ENCODE results near the gene OLFML1.

Gene OLFML1

GRCh38 chr11:7499081-7499480 is 13.8 kb downstream of the OLFML1 start:
- Histone ChIP-seq H2BK5ac (ENCODE audit: low read depth, low read length, poor library complexity, severe bottlenecking) (no peak overlapping the region), H3K9me3 (ENCODE audit: control insufficient read depth, low read length) (no peaks in the 10 kb centered on the region), H3K36me3 (ENCODE audit: control insufficient read depth in 1 of 2, insufficient read depth in 2 of 2, low read depth in 1 of 2, low read length in 2 of 2) (peaks cover 0 to 66% of the 10 kb centered on the region in 2 experiments), H3K23ac (ENCODE audit: low read length in 2 of 2) (no peak overlapping the region), H2BK120ac (ENCODE audit: low read depth, low read length) (no peak overlapping the region), H2BK15ac (ENCODE audit: low read depth, poor library complexity, severe bottlenecking) (no peak overlapping the region), H4K91ac (ENCODE audit: low read length) (no peak overlapping the region), H2AFZ (ENCODE audit: low read depth, low read length) (no peak overlapping the region), H3K27me3 (ENCODE audit: control insufficient read depth in 1 of 2, insufficient read depth in 1 of 2, low read length in 2 of 2) (no peaks in the 10 kb centered on the region), H2BK12ac (ENCODE audit: low read length in 2 of 2) (no peak overlapping the region), H3K14ac (ENCODE audit: low read length in 2 of 2) (no peak overlapping the region), H3K27ac (ENCODE audit: low read length, poor library complexity, severe bottlenecking) (no peak overlapping the region), H4K8ac (ENCODE audit: low read length) (no peak overlapping the region), H3K18ac (ENCODE audit: low read depth in 1 of 2, low read length in 2 of 2) (no peak overlapping the region), H2AK5ac (ENCODE audit: low read length, severe bottlenecking) (no peak overlapping the region), H3K4me1 (ENCODE audit: control insufficient read depth, insufficient read depth, low read depth, low read length) (no peaks in the 10 kb centered on the region), H3K4me3 (ENCODE audit: insufficient read depth in 1 of 2, low read depth in 1 of 2, low read length in 2 of 2) (no peak overlapping the region), H3K4ac (ENCODE audit: low read depth in 1 of 2, low read length in 2 of 2) (no peak overlapping the region), H3K79me1 (replicated peaks; ENCODE audit: low read length, poor library complexity, severe bottlenecking) (no peaks in the 10 kb centered on the region), H3K4me2 (ENCODE audit: low read length, poor library complexity, severe bottlenecking) (no peak overlapping the region), H3K9ac (ENCODE audit: low read length) (no peak overlapping the region)
- DNase-seq, result no peak
- 94% methylated on average over 1 of the region's 1 CpG for WGBS

- Histone ChIP-seq H4K91ac (ENCODE audit: low read length) (no peak overlapping the region), H4K8ac (ENCODE audit: low read length) (no peak overlapping the region), H2BK12ac (ENCODE audit: low read length in 2 of 2) (no peak overlapping the region), H2BK5ac (ENCODE audit: low read depth, low read length, poor library complexity, severe bottlenecking) (no peak overlapping the region), H3K4me3 (ENCODE audit: insufficient read depth in 1 of 2, low read depth in 1 of 2, low read length in 2 of 2) (no peak overlapping the region), H3K4me1 (ENCODE audit: control insufficient read depth, insufficient read depth, low read depth, low read length) (no peaks in the 10 kb centered on the region), H2AK5ac (ENCODE audit: low read length, severe bottlenecking) (no peak overlapping the region), H3K23ac (ENCODE audit: low read length in 2 of 2) (no peak overlapping the region), H3K9ac (ENCODE audit: low read length) (no peak overlapping the region), H3K4me2 (ENCODE audit: low read length, poor library complexity, severe bottlenecking) (no peak overlapping the region), H3K4ac (ENCODE audit: low read depth in 1 of 2, low read length in 2 of 2) (no peak overlapping the region), H2AFZ (ENCODE audit: low read depth, low read length) (no peak overlapping the region), H3K36me3 (ENCODE audit: control insufficient read depth in 1 of 2, insufficient read depth in 2 of 2, low read depth in 1 of 2, low read length in 2 of 2) (peaks cover 0 to 66% of the 10 kb centered on the region in 2 experiments), H2BK120ac (ENCODE audit: low read depth, low read length) (no peak overlapping the region), H3K14ac (ENCODE audit: low read length in 2 of 2) (no peak overlapping the region), H3K27ac (ENCODE audit: low read length, poor library complexity, severe bottlenecking) (no peak overlapping the region), H3K18ac (ENCODE audit: low read depth in 1 of 2, low read length in 2 of 2) (no peak overlapping the region), H2BK15ac (ENCODE audit: low read depth, poor library complexity, severe bottlenecking) (no peak overlapping the region), H3K9me3 (ENCODE audit: control insufficient read depth, low read length) (no peaks in the 10 kb centered on the region), H3K79me1 (replicated peaks; ENCODE audit: low read length, poor library complexity, severe bottlenecking) (no peaks in the 10 kb centered on the region), H3K27me3 (ENCODE audit: control insufficient read depth in 1 of 2, insufficient read depth in 1 of 2, low read length in 2 of 2) (no peaks in the 10 kb centered on the region)
- DNase-seq, result no peak
- WGBS, result 73% methylated on average over 2 of the region's 3 CpGs
These were observed 14.9 kb downstream of the OLFML1 start for GRCh38 chr11:7500251-7500650.

- no peak overlapping the region for H4K91ac ChIP-seq (ENCODE audit: low read length)
- no peak for DNase-seq
- H3K9ac ChIP-seq (ENCODE audit: low read length), result no peak overlapping the region
- H2AK5ac ChIP-seq (ENCODE audit: low read length, severe bottlenecking), result no peak overlapping the region
- no peak overlapping the region for H3K23ac ChIP-seq (ENCODE audit: low read length in 2 of 2)
- peaks cover 0 to 63% of the 10 kb centered on the region in 2 experiments for H3K36me3 ChIP-seq (ENCODE audit: control insufficient read depth in 1 of 2, insufficient read depth in 2 of 2, low read depth in 1 of 2, low read length in 2 of 2)
- no peak overlapping the region for H4K8ac ChIP-seq (ENCODE audit: low read length)
- H3K18ac ChIP-seq (ENCODE audit: low read depth in 1 of 2, low read length in 2 of 2), result no peak overlapping the region
- H3K14ac ChIP-seq (ENCODE audit: low read length in 2 of 2), result no peak overlapping the region
- H2AFZ ChIP-seq (ENCODE audit: low read depth, low read length), result no peak overlapping the region
- no peak overlapping the region for H2BK5ac ChIP-seq (ENCODE audit: low read depth, low read length, poor library complexity, severe bottlenecking)
- no peaks in the 10 kb centered on the region for H3K9me3 ChIP-seq (ENCODE audit: control insufficient read depth, low read length)
- H3K27me3 ChIP-seq (ENCODE audit: control insufficient read depth in 1 of 2, insufficient read depth in 1 of 2, low read length in 2 of 2), result no peaks in the 10 kb centered on the region
- no peak overlapping the region for H3K4ac ChIP-seq (ENCODE audit: low read depth in 1 of 2, low read length in 2 of 2)
- H3K27ac ChIP-seq (ENCODE audit: low read length, poor library complexity, severe bottlenecking), result no peak overlapping the region
- H3K4me1 ChIP-seq (ENCODE audit: control insufficient read depth, insufficient read depth, low read depth, low read length), result no peaks in the 10 kb centered on the region
- no peak overlapping the region for H3K4me2 ChIP-seq (ENCODE audit: low read length, poor library complexity, severe bottlenecking)
- no peak overlapping the region for H2BK12ac ChIP-seq (ENCODE audit: low read length in 2 of 2)
- 94% methylated on average over 3 of the region's 3 CpGs for WGBS
- H3K79me1 ChIP-seq (replicated peaks; ENCODE audit: low read length, poor library complexity, severe bottlenecking), result no peaks in the 10 kb centered on the region
- H2BK15ac ChIP-seq (ENCODE audit: low read depth, poor library complexity, severe bottlenecking), result no peak overlapping the region
- no peak overlapping the region for H2BK120ac ChIP-seq (ENCODE audit: low read depth, low read length)
- no peak overlapping the region for H3K4me3 ChIP-seq (ENCODE audit: insufficient read depth in 1 of 2, low read depth in 1 of 2, low read length in 2 of 2)
These were observed 15.9 kb downstream of the OLFML1 start for GRCh38 chr11:7501251-7501650.

GRCh38 chr11:7501894-7502293 is 16.6 kb downstream of the OLFML1 start:
- H3K4ac ChIP-seq (ENCODE audit: low read depth in 1 of 2, low read length in 2 of 2), result no peak overlapping the region
- H2AK5ac ChIP-seq (ENCODE audit: low read length, severe bottlenecking), result no peak overlapping the region
- H3K4me1 ChIP-seq (ENCODE audit: control insufficient read depth, insufficient read depth, low read depth, low read length), result no peaks in the 10 kb centered on the region
- no peak overlapping the region for H4K8ac ChIP-seq (ENCODE audit: low read length)
- peaks cover 0 to 63% of the 10 kb centered on the region in 2 experiments for H3K36me3 ChIP-seq (ENCODE audit: control insufficient read depth in 1 of 2, insufficient read depth in 2 of 2, low read depth in 1 of 2, low read length in 2 of 2)
- no peaks in the 10 kb centered on the region for H3K9me3 ChIP-seq (ENCODE audit: control insufficient read depth, low read length)
- no peak overlapping the region for H2BK15ac ChIP-seq (ENCODE audit: low read depth, poor library complexity, severe bottlenecking)
- H3K27me3 ChIP-seq (ENCODE audit: control insufficient read depth in 1 of 2, insufficient read depth in 1 of 2, low read length in 2 of 2), result peaks cover 0 to 4% of the 10 kb centered on the region in 2 experiments
- no peak overlapping the region for H3K27ac ChIP-seq (ENCODE audit: low read length, poor library complexity, severe bottlenecking)
- H3K4me3 ChIP-seq (ENCODE audit: insufficient read depth in 1 of 2, low read depth in 1 of 2, low read length in 2 of 2), result no peak overlapping the region
- no peak overlapping the region for H4K91ac ChIP-seq (ENCODE audit: low read length)
- no peak overlapping the region for H3K14ac ChIP-seq (ENCODE audit: low read length in 2 of 2)
- H3K23ac ChIP-seq (ENCODE audit: low read length in 2 of 2), result no peak overlapping the region
- H3K9ac ChIP-seq (ENCODE audit: low read length), result no peak overlapping the region
- no peak overlapping the region for H2BK5ac ChIP-seq (ENCODE audit: low read depth, low read length, poor library complexity, severe bottlenecking)
- H3K4me2 ChIP-seq (ENCODE audit: low read length, poor library complexity, severe bottlenecking), result no peak overlapping the region
- H2AFZ ChIP-seq (ENCODE audit: low read depth, low read length), result no peak overlapping the region
- WGBS, result 88% methylated on average over 4 of the region's 4 CpGs
- H2BK120ac ChIP-seq (ENCODE audit: low read depth, low read length), result no peak overlapping the region
- no peaks in the 10 kb centered on the region for H3K79me1 ChIP-seq (replicated peaks; ENCODE audit: low read length, poor library complexity, severe bottlenecking)
- H2BK12ac ChIP-seq (ENCODE audit: low read length in 2 of 2), result no peak overlapping the region
- DNase-seq, result no peak
- no peak overlapping the region for H3K18ac ChIP-seq (ENCODE audit: low read depth in 1 of 2, low read length in 2 of 2)

Data from mesenchymal stem cell (in vitro differentiated cells and primary cell).